ENCODE data around the gene MYH2.

The MYH2 gene

GRCh38 chr17:10516065-10516464, 33.4 kb downstream of the MYH2 start:
- DNase-seq: no peak

GRCh38 chr17:10513299-10514067, 36.0 kb downstream of the MYH2 start:
- no peak for DNase-seq

GRCh38 chr17:10512856-10513255, 36.6 kb downstream of the MYH2 start:
- no peak for DNase-seq

GRCh38 chr17:10499950-10500349, 49.5 kb downstream of the MYH2 start:
- DNase-seq: no peak

GRCh38 chr17:10492004-10492403, 57.5 kb downstream of the MYH2 start:
- DNase-seq: no peak

GRCh38 chr17:10482252-10482651, 67.2 kb downstream of the MYH2 start:
- DNase-seq: no peak

- DNase-seq: no peak
Observed at GRCh38 chr17:10477701-10478100, 71.8 kb downstream of the MYH2 start.

- DNase-seq: no peak
Observed at GRCh38 chr17:10474536-10474935, 74.9 kb downstream of the MYH2 start.

- DNase-seq: no peak
Observed at GRCh38 chr17:10471858-10472257, 77.6 kb downstream of the MYH2 start.
